Suprapubic skin (tissue), 4 donors: ENCODE results near the gene IARS1. TPM values are rescaled to one million over a fixed set of nuclear protein-coding genes. Genes with fewer than 3 reads are reported as not detected.

Experiments used
- DNase-seq, 2 donors: peaks; one replicate each; pipeline ENCODE4 v3.0.0-alpha.2; 2019; ENCODE audit warnings: low spot score in 2 of 2
- H3K27ac ChIP-seq: fragments of 200-600 bp; sonication (generic); one replicate; pipeline ENCODE4 v1.5.1; 2019
- H3K27me3 ChIP-seq: fragments of 200-600 bp; sonication (generic); one replicate; pipeline ENCODE4 v1.5.1; 2019
- H3K36me3 ChIP-seq: fragments of 200-600 bp; sonication (generic); one replicate; pipeline ENCODE4 v1.5.1; 2019
- H3K4me1 ChIP-seq: fragments of 200-600 bp; sonication (generic); one replicate; pipeline ENCODE4 v1.5.1; 2019
- H3K4me3 ChIP-seq: fragments of 200-600 bp; sonication (generic); one replicate; pipeline ENCODE4 v1.5.1; 2019; ENCODE audit warnings: mild to moderate bottlenecking
- H3K9me3 ChIP-seq: fragments of 200-600 bp; sonication (generic); one replicate; pipeline ENCODE4 v1.5.1; 2019
- CTCF ChIP-seq, 2 donors: fragments of 200-600 bp in 1 of 2; fragments of 450-650 bp in 1 of 2; sonication (generic) in 1 of 2; IDR thresholded peaks; one replicate each; pipeline ENCODE4 v1.5.1; 2016 to 2019; ENCODE audit warnings: antibody characterized with exemption in 2 of 2, mild to moderate bottlenecking in 1 of 2, moderate library complexity in 1 of 2
- EP300 ChIP-seq: sonication (generic); formaldehyde crosslinking; IDR thresholded peaks from one replicate; pipeline ENCODE4 v1.6.1; 2017; ENCODE audit warnings: antibody characterized with exemption
- POLR2A ChIP-seq, 2 donors: fragments of 450-650 bp; IDR thresholded peaks; one replicate each; pipeline ENCODE4 v1.6.1; 2017; ENCODE audit warnings: antibody characterized with exemption in 2 of 2, mild to moderate bottlenecking in 2 of 2, moderate library complexity in 2 of 2
- POLR2AphosphoS5 ChIP-seq, 3 donors: sonication (generic); formaldehyde crosslinking; IDR thresholded peaks; one replicate each; pipeline ENCODE4 v1.6.1; 2017; ENCODE audit warnings: antibody characterized with exemption in 3 of 3
- WGBS: methylation state at CpG from one replicate; pipeline ENCODE4 v1.1.5; 2018; 5-methylcytosine and 5-hydroxymethylcytosine counted together
- total RNA-seq, 4 donors: library from RNA; depleted of rRNA; stranded (reverse); fragments of >200 nt; gene quantifications; one replicate each; pipeline ENCODE4 v1.1.0, GENCODE V29; 2016

Gene IARS1
- total RNA-seq, 4 donors from 2014 or later = 58.8 to 152 (median 80.0) TPM

DNA sequence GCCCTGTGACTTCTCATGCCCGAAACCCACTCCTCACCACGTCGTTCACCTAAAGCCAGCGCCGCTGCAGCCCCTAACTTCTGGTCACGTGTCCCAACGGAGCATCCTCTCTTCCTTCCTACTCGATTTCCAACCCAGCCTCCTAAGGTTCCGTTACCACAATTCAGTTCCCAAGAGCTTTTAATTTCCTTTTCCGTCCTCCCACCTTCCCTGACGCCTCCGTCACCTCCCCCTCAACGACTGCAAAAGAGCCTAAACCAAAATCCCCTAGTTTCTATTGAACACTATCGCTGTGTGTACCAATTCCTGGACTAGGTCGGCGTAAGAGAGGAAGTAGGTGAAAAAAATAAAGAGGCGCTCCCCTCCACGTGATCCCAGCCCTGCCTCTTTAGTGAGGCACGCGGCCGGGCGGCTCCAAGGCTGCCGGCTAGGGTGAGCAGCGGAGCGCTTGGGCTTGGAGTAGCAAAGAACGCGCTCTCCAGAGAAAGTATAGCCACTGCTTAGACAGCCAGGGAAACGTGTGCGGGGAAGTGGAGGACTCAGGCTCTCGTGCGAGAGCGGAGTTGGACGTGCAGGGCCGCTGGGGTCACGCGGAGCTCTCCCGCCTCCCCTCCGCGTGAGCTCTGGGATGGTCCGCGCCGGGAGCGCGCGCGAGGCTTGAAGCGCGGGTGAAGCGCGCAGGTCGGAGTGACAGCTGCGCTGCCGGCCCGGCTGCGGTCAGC, 31.9 kb upstream of the IARS1 start, which contains the start of the genes CENPP and NOL8:
Gene CENPP (plus strand): TSS at position 685 of the 722 bp plus-strand sequence.
Gene NOL8 (minus strand): TSS at position 82 of the 722 bp plus-strand sequence. CDS start 1,189 bp downstream, outside the sequence.
- H3K27ac ChIP-seq = peak within 1 kb of the TSS; percentile 98
- WGBS = under 1% methylated on average over 29 of the region's 55 CpGs

GRCh38 chr9:92324889-92325268, 31.4 kb upstream of the IARS1 start:
- 0% methylated on average over 11 of the region's 12 CpGs for WGBS
- no peaks in the 10 kb centered on the region for H3K9me3 ChIP-seq
- no peak for DNase-seq

More for the DNA sequence above, 31.9 kb upstream of the IARS1 start, which contains the start of the genes CENPP and NOL8:
- peak; percentile 89 to 90 for DNase-seq
- Histone ChIP-seq H3K9me3 (no peaks in the 10 kb centered on the region), H3K27me3 (no peaks in the 10 kb centered on the region), H3K36me3 (peaks cover 25% of the 10 kb centered on the region), H3K4me1 (peaks cover 44% of the 10 kb centered on the region), H3K4me3 (peak within 1 kb of the TSS; percentile 95)
- TF ChIP-seq POLR2AphosphoS5 (IDR thresholded peaks at IDR 0.05) (peak in 2 of 3 donors; percentile 74 to 96), POLR2A (IDR thresholded peaks at IDR 0.05) (peak in 1 of 2 donors; percentile 49), CTCF (IDR thresholded peaks at IDR 0.05) (no peak)

GRCh38 chr9:92324431-92324830, 30.9 kb upstream of the IARS1 start:
- no peaks in the 10 kb centered on the region for H3K27me3 ChIP-seq
- H3K27ac ChIP-seq = peak overlapping the region; percentile 98
- peak overlapping the region; percentile 95 for H3K4me3 ChIP-seq
- peaks cover 44% of the 10 kb centered on the region for H3K4me1 ChIP-seq
- H3K9me3 ChIP-seq = no peaks in the 10 kb centered on the region
- WGBS = 19% methylated on average over 2 of the region's 2 CpGs
- TF ChIP-seq EP300 = no peak
- DNase-seq = no peak
- H3K36me3 ChIP-seq = peaks cover 35% of the 10 kb centered on the region

More at GRCh38 chr9:92324889-92325268, 31.4 kb upstream of the IARS1 start:
- H3K4me3 ChIP-seq = peak overlapping the region; percentile 95
- H3K4me1 ChIP-seq = peaks cover 44% of the 10 kb centered on the region
- H3K27me3 ChIP-seq = no peaks in the 10 kb centered on the region
- peaks cover 31% of the 10 kb centered on the region for H3K36me3 ChIP-seq
- TF ChIP-seq EP300 (no peak), POLR2A (IDR thresholded peaks at IDR 0.05) (no peak), CTCF (IDR thresholded peaks at IDR 0.05) (no peak), POLR2AphosphoS5 (IDR thresholded peaks at IDR 0.05) (no peak)
- H3K27ac ChIP-seq = peak overlapping the region; percentile 98

GRCh38 chr9:92315456-92315855, 22.0 kb upstream of the IARS1 start:
- DNase-seq = no peak
- peaks cover 9% of the 10 kb centered on the region for H3K4me1 ChIP-seq
- H3K27ac ChIP-seq = no peak overlapping the region
- no peaks in the 10 kb centered on the region for H3K9me3 ChIP-seq
- H3K36me3 ChIP-seq = peaks cover 62% of the 10 kb centered on the region
- no peak for TF ChIP-seq CTCF (IDR thresholded peaks at IDR 0.05)
- TF ChIP-seq POLR2A (IDR thresholded peaks at IDR 0.05) = no peak
- TF ChIP-seq POLR2AphosphoS5 (IDR thresholded peaks at IDR 0.05) = no peak
- no peak for TF ChIP-seq EP300
- WGBS = 93% methylated on average over 5 of the region's 5 CpGs
- no peaks in the 10 kb centered on the region for H3K27me3 ChIP-seq
- no peak overlapping the region for H3K4me3 ChIP-seq

DNA sequence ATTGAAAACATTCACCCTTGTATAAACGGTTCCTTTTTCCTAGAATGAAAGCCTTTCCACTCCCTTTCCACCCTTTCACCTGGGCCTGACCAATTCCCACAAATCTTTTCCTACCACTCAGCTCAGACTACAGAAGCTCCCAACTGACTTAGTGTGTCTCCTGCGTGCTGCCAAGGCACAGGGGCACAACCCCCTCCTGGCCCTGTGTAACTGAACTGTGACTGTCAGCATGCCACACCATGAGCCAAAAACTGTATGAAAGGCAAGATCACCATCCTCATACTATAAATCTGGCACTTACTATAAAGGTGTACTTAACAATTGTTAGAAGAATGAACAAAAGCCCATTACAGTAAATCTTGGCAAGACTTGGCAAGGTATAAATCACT, 20.1 kb upstream of the IARS1 start:
- WGBS = 71% methylated on average over 2 of the region's 2 CpGs
- no peak for DNase-seq
- Histone ChIP-seq H3K27ac (no peak overlapping the region), H3K4me3 (no peak overlapping the region), H3K27me3 (no peaks in the 10 kb centered on the region), H3K36me3 (peaks cover 63% of the 10 kb centered on the region), H3K9me3 (no peaks in the 10 kb centered on the region), H3K4me1 (peaks cover 9% of the 10 kb centered on the region)
- TF ChIP-seq EP300 (no peak), POLR2A (IDR thresholded peaks at IDR 0.05) (no peak), POLR2AphosphoS5 (IDR thresholded peaks at IDR 0.05) (no peak), CTCF (IDR thresholded peaks at IDR 0.05) (no peak)
